AG04449 (cell line): Measurements from ENCODE around the gene CRAT.

ENCODE experiments used
- CTCF ChIA-PET: fragments of 350-600 bp; formaldehyde crosslinking; extraction: SDS; loops from one replicate; lab custom pipeline; 2021; ENCODE audit warnings: antibody characterized with exemption; lab: Yijun Ruan, JAX
- POLR2A ChIA-PET: fragments of 400-600, 350-600 bp; formaldehyde crosslinking; extraction: SDS; loops from one replicate; lab custom pipeline; 2020; ENCODE audit warnings: antibody characterized with exemption, inconsistent platforms; lab: Yijun Ruan, JAX
- DNase-seq: peaks from one replicate; pipeline ENCODE4 v3.0.0-alpha.2; 2010; ENCODE audit warnings: low read depth, low spot score
- H3K4me3 ChIP-seq: 2 replicates; pipeline ENCODE4 v1.5.1; 2011; ENCODE audit warnings: low read depth, mild to moderate bottlenecking, control low read depth, low read length
- CTCF ChIP-seq: IDR thresholded peaks from one replicate; pipeline ENCODE4 v1.5.1; 2011; ENCODE audit warnings: mild to moderate bottlenecking, moderate library complexity, low read length, control low read depth, inconsistent platforms; ENCODE audit not compliant: insufficient read depth; ENCODE audit errors: missing control alignments

The CRAT gene

GRCh38 chr9:129137292-129138143 lies 26.9 kb upstream of the CRAT start:
- no peak for TF ChIP-seq CTCF
- CTCF ChIA-PET = interaction anchor here (1.1 to 24.0 kb wide), 19 partner anchors 11 to 646 kb away, joined by 3 to 735 read pairs (median 12); partner anchors contain the start of genes C9orf50, CRAT, IER5L and NTMT1
- H3K4me3 ChIP-seq = no peak overlapping the region
- no peak for DNase-seq
- POLR2A ChIA-PET = interaction anchor here (0.6 to 11.6 kb wide), 5 partner anchors 37 to 569 kb away, joined by 3 to 233 read pairs (median 28); partner anchors contain the start of gene IER5L

- ChIA-PET POLR2A (interaction anchor here (11.6 kb wide), 1 partner anchor 38 kb away, joined by 233 read pairs; the partner anchor contains the start of gene IER5L), CTCF (interaction anchor here (1.0 to 24.0 kb wide), 7 partner anchors 14 to 504 kb away, joined by 3 to 735 read pairs (median 100); partner anchors contain the start of genes C9orf50, IER5L and NTMT1)
These were observed 25.9 kb upstream of the CRAT start for GRCh38 chr9:129136446-129137035.

GRCh38 chr9:129135476-129135875 lies 24.9 kb upstream of the CRAT start:
- POLR2A ChIA-PET = interaction anchor here (11.6 kb wide), 1 partner anchor 39 kb away, joined by 233 read pairs; the partner anchor contains the start of gene IER5L
- no peak overlapping the region for H3K4me3 ChIP-seq
- no peak for DNase-seq
- CTCF ChIA-PET = interaction anchor here (1.1 to 24.0 kb wide), 8 partner anchors 13 to 505 kb away, joined by 3 to 735 read pairs (median 58); partner anchors contain the start of genes C9orf50, IER5L and NTMT1
- TF ChIP-seq CTCF = no peak

More at GRCh38 chr9:129136446-129137035, 25.9 kb upstream of the CRAT start:
- DNase-seq = no peak
- TF ChIP-seq CTCF = no peak
- H3K4me3 ChIP-seq = no peak overlapping the region

- CTCF ChIA-PET = interaction anchor here (0.6 to 24.0 kb wide), 18 partner anchors 11 to 654 kb away, joined by 3 to 735 read pairs (median 10); partner anchors contain the start of genes ASB6, C9orf50 and NTMT1
- DNase-seq = no peak
- no peak overlapping the region for H3K4me3 ChIP-seq
- POLR2A ChIA-PET = no interaction called here
- TF ChIP-seq CTCF = no peak
These were observed 22.5 kb upstream of the CRAT start for GRCh38 chr9:129133082-129133481.

GRCh38 chr9:129131300-129132145 lies 20.9 kb upstream of the CRAT start:
- no peak for DNase-seq
- no peak overlapping the region for H3K4me3 ChIP-seq
- peak; percentile 99 for TF ChIP-seq CTCF
- CTCF ChIA-PET = interaction anchor here (0.7 to 24.0 kb wide), 51 partner anchors 8 to 676 kb away, joined by 3 to 735 read pairs (median 5); partner anchors contain the start of genes ASB6, C9orf50, CRAT and NTMT1
- POLR2A ChIA-PET = interaction anchor here (0.9 to 2.9 kb wide), 6 partner anchors 8 to 492 kb away, joined by 3 to 12 read pairs (median 4); partner anchors contain the start of gene IER5L
